Measurements from ENCODE around the gene GPRASP3. TPM values are rescaled to one million over a fixed set of nuclear protein-coding genes. Genes with fewer than 3 reads are reported as not detected.
"Not testable (repeated sequence)": the region's sequence is repeated elsewhere in the genome, so short reads cannot be mapped to it uniquely, and the experiment has no call there.

The GPRASP3 gene, protein sequence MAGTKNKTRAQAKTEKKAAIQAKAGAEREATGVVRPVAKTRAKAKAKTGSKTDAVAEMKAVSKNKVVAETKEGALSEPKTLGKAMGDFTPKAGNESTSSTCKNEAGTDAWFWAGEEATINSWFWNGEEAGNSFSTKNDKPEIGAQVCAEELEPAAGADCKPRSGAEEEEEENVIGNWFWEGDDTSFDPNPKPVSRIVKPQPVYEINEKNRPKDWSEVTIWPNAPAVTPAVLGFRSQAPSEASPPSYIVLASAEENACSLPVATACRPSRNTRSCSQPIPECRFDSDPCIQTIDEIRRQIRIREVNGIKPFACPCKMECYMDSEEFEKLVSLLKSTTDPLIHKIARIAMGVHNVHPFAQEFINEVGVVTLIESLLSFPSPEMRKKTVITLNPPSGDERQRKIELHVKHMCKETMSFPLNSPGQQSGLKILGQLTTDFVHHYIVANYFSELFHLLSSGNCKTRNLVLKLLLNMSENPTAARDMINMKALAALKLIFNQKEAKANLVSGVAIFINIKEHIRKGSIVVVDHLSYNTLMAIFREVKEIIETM
- total RNA-seq: 1 to 10 TPM; 2.2 TPM

DNA sequence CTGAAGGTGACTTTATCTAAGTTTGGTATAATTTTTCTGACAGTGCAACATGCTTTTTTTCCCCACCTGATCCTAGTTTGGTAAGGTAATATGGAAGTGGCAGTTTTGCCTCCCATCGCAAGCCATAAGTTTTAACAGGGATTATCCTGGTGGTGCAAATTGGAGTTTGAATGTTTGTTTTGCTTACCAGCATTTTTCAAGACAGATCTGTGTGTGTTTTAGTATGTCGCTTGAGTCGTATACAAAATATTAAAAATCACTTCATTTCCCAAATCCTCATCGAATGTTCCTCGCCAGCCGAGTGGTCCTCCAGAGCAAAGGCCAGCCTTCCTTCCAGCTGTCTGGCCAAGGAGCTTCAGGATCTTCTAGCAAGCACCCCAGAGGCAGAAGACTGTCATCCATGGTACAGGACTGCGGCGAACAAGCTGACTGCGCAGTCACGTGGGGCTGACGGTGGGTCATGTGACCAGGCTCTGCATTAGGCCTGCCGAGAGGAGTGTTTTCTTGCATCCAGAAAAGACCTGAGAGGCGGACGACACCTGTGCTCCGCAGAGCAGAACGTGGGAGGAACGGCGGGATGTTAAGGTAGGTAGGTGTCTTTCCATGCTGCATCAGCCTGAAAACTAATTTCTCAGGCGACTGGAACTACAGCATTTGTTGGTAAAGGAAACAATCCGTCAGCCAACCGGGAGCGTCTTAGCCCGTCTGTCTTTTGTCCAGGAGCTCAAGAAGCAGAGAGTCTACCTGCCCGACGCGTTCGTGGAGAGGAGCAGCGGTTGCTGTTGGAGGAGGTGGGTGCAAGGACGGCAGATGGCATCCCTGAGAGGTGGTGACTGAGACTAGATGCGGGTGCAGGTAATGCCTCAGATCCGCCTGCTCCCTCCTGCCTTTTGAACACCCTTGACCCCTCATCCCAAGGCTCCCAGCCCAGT lies at the start of gene GPRASP3:
Gene GPRASP3 (plus strand): TSS at position 507 of the 932 bp plus-strand sequence. CDS start 28,253 bp downstream, outside the sequence.
- no peaks in the 10 kb centered on the region for H3K27me3 Mint-ChIP-seq (ENCODE audit: low read depth)
- ATAC-seq (peak; percentile 99), DNase-seq (peak; percentile 84)
- H3K36me3 Mint-ChIP-seq (ENCODE audit: low read depth): no peaks in the 10 kb centered on the region
- ChIA-PET CTCF (interaction anchor here (1.3 kb wide), 1 partner anchor 61 kb away, joined by 5 read pairs; no protein-coding TSS in a partner anchor), POLR2A (no interaction called here)
- H3K27ac Mint-ChIP-seq: peak within 1 kb of the TSS; percentile 88
- peak within 1 kb of the TSS; percentile 87 for H3K4me3 Mint-ChIP-seq
- H3K4me1 Mint-ChIP-seq (ENCODE audit: low read depth): peaks cover 14% of the 10 kb centered on the region
- no peaks in the 10 kb centered on the region for H3K9me3 Mint-ChIP-seq (ENCODE audit: insufficient read depth)

- Mint-ChIP-seq H3K4me1 (ENCODE audit: low read depth) (no peaks in the 10 kb centered on the region), H3K36me3 (ENCODE audit: low read depth) (peaks cover 3% of the 10 kb centered on the region), H3K27me3 (ENCODE audit: low read depth) (no peaks in the 10 kb centered on the region), H3K9me3 (ENCODE audit: insufficient read depth) (no peaks in the 10 kb centered on the region), H3K4me3 (no peak overlapping the region), H3K27ac (no peak overlapping the region)
- CTCF ChIA-PET: no interaction called here
- ATAC-seq: no peak
- POLR2A ChIA-PET: no interaction called here
- DNase-seq: no peak
These were observed 47.7 kb upstream of the GPRASP3 start for GRCh38 chrX:102672856-102673255.

DNA sequence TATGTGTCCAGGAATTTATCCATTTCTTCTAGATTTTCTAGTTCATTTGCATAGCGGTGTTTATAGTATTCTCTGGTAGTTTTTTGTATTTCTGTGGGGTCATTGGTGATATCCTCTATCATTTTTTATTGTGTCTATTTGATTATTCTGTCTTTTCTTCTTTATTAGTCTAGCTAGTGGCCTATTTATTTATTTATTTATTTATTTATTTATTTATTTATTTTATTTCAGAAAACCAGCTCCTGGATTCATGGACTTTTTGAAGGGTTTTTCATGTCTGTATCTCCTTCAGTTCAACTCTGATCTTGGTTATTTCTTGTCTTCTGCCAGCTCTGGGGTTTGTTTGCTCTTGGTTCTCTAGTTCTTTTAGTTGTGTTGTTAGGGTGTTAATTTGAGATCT lies 43.1 kb upstream of the GPRASP3 start:
- H3K27me3 Mint-ChIP-seq (ENCODE audit: low read depth); ATAC-seq; H3K4me3 Mint-ChIP-seq; DNase-seq; POLR2A ChIA-PET; H3K27ac Mint-ChIP-seq; CTCF ChIA-PET; H3K4me1 Mint-ChIP-seq (ENCODE audit: low read depth); H3K36me3 Mint-ChIP-seq (ENCODE audit: low read depth); H3K9me3 Mint-ChIP-seq (ENCODE audit: insufficient read depth): not testable (repeated sequence)

DNA sequence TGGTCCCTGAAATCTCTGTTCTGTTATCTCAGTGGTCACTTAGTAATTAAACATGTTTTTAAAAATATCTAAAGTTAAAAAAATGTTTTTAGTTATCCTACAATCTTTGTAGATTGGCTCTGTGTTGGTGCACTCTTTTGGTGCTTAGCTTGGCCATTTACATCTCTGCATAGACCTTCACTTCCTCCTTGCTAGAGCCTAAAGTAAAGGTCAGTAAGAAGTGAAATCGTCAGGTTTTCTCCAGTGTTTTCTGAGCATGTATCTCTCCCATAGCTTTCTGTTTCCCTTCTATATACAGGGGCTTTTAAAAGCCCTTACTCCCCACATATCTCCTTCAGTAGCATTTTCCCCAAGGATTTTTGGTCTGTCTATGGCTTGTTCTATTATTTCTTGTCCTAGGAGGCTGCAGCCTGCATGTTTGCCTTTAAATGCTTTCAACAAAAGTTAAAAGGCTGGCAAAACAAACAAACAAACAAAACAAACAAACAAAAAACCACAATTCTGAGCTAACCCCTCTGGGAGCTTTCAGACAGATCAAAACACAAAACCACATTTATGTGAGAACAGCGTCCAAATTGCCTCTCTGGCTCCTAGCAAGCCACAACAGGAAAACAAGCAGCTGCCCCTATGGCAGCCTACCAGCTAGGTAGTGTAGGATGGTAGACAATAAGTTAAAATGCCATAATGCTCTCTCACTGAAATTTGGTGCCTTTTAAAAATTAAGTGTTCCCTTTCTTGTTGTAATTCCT lies 35.6 kb upstream of the GPRASP3 start:
- H3K27ac Mint-ChIP-seq: no peak overlapping the region
- CTCF ChIA-PET: no interaction called here
- POLR2A ChIA-PET: no interaction called here
- H3K27me3 Mint-ChIP-seq (ENCODE audit: low read depth): no peaks in the 10 kb centered on the region
- DNase-seq (no peak), ATAC-seq (no peak)
- H3K9me3 Mint-ChIP-seq (ENCODE audit: insufficient read depth): peaks cover 4% of the 10 kb centered on the region
- no peaks in the 10 kb centered on the region for H3K4me1 Mint-ChIP-seq (ENCODE audit: low read depth)
- H3K4me3 Mint-ChIP-seq: no peak overlapping the region
- H3K36me3 Mint-ChIP-seq (ENCODE audit: low read depth): peaks cover 4% of the 10 kb centered on the region

- Mint-ChIP-seq H3K36me3 (ENCODE audit: low read depth) (no peaks in the 10 kb centered on the region), H3K9me3 (ENCODE audit: insufficient read depth) (no peaks in the 10 kb centered on the region), H3K4me3 (no peak overlapping the region), H3K4me1 (ENCODE audit: low read depth) (no peaks in the 10 kb centered on the region), H3K27ac (no peak overlapping the region), H3K27me3 (ENCODE audit: low read depth) (no peaks in the 10 kb centered on the region)
- CTCF ChIA-PET: no interaction called here
- POLR2A ChIA-PET: no interaction called here
- no peak for DNase-seq
- ATAC-seq: no peak
These were observed 25.8 kb upstream of the GPRASP3 start for GRCh38 chrX:102694749-102695148.

DNA sequence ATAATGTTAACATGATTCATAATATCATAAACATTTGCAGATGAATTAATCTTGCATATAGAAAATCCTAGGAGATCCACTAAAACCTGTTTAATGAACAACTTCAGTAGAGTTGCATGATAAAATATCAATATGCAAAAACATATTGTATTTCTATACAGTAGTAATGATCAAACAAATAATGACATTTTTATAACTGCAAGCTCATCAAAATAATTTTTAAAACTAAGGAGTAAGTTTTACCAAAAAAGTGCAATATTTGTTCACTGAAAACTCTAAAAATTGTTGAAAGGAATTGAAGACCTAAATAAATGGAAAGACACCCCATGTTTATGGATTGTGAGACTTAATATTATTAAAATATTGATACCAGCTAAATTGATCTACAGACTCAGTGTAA lies 24.2 kb upstream of the GPRASP3 start:
- POLR2A ChIA-PET: no interaction called here
- H3K27ac Mint-ChIP-seq: no peak overlapping the region
- H3K4me3 Mint-ChIP-seq: no peak overlapping the region
- DNase-seq (no peak), ATAC-seq (no peak)
- no peaks in the 10 kb centered on the region for H3K9me3 Mint-ChIP-seq (ENCODE audit: insufficient read depth)
- no peaks in the 10 kb centered on the region for H3K4me1 Mint-ChIP-seq (ENCODE audit: low read depth)
- CTCF ChIA-PET: no interaction called here
- no peaks in the 10 kb centered on the region for H3K27me3 Mint-ChIP-seq (ENCODE audit: low read depth)
- H3K36me3 Mint-ChIP-seq (ENCODE audit: low read depth): no peaks in the 10 kb centered on the region

DNA sequence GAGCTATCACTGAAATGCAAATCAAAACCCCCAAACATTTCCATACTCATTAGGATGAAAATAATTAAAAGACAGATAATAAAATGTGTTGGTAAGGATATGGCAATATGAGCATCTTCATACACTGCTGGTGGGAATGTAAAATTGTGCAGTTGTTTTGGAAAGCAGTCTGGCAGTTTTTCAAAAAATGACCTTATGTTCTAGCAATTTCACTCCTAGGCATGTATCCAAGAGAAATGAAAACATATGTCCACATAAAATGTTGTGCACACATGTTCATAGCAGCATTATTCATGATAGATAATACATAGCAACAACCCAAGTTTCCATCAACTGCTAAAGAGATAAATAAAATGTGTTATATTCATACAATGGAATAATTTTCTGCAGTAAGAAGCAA lies 23.0 kb upstream of the GPRASP3 start:
- H3K27ac Mint-ChIP-seq: no peak overlapping the region
- H3K27me3 Mint-ChIP-seq (ENCODE audit: low read depth): no peaks in the 10 kb centered on the region
- no peaks in the 10 kb centered on the region for H3K36me3 Mint-ChIP-seq (ENCODE audit: low read depth)
- H3K9me3 Mint-ChIP-seq (ENCODE audit: insufficient read depth): no peaks in the 10 kb centered on the region
- H3K4me3 Mint-ChIP-seq: no peak overlapping the region
- DNase-seq (no peak), ATAC-seq (no peak)
- H3K4me1 Mint-ChIP-seq (ENCODE audit: low read depth): no peaks in the 10 kb centered on the region
- POLR2A ChIA-PET: no interaction called here
- CTCF ChIA-PET: no interaction called here

DNA sequence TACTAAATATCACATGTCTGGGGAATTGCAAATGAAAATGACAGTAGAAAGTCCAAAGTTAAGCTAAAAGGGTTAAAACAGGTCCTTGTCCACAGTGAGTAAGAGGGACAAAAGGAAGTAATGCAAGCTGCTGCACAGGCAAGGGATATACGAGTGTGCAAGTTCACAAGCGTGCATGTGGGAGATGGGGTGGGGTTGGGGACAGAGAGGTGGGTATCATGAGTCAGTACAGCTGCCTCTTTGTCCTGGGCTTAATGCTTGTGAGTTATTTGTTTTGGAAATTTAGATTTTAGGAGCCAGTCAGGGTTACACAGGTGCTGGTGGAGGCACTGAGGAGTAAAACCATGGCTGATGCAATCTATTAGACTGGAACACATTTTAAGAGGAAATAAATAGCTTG lies 11.6 kb upstream of the GPRASP3 start:
- Mint-ChIP-seq H3K36me3 (ENCODE audit: low read depth) (no peaks in the 10 kb centered on the region), H3K4me3 (no peak overlapping the region), H3K27ac (no peak overlapping the region), H3K4me1 (ENCODE audit: low read depth) (peaks cover 15% of the 10 kb centered on the region), H3K9me3 (ENCODE audit: insufficient read depth) (no peaks in the 10 kb centered on the region), H3K27me3 (ENCODE audit: low read depth) (peaks cover 33% of the 10 kb centered on the region)
- POLR2A ChIA-PET: no interaction called here
- no peak for ATAC-seq
- CTCF ChIA-PET: no interaction called here
- no peak for DNase-seq

DNA sequence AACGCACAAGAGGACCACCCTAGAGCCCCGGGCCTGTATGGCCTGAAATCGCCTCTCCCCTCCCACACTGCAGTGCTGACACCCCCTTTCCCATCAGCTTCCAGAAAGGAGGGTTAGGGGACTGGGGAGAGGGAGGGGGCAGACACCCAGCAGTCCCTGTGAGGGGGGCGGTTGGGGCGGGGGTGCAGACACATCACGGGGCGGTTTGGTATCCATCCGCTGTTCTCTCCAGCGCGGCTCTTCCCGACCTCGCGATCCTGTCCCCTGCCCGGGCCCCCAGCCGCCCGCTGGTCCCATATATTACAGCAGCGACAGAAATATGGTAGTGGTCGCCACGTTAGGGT lies 8.7 kb upstream of the GPRASP3 start:
- CTCF ChIA-PET: no interaction called here

GRCh38 chrX:102712216-102712966 lies 8.2 kb upstream of the GPRASP3 start, which contains the start of gene GPRASP2:
GPRASP2 (plus strand) TSS chrX:102712448; CDS start chrX:102714870, 2,422 bp downstream.
- Mint-ChIP-seq H3K4me1 (ENCODE audit: low read depth) (peaks cover 15% of the 10 kb centered on the region), H3K4me3 (peak within 1 kb of the TSS; percentile 64), H3K27me3 (ENCODE audit: low read depth) (peaks cover 31% of the 10 kb centered on the region), H3K36me3 (ENCODE audit: low read depth) (no peaks in the 10 kb centered on the region), H3K9me3 (ENCODE audit: insufficient read depth) (no peaks in the 10 kb centered on the region), H3K27ac (no peak within 1 kb of the TSS)
- ChIA-PET POLR2A (no interaction called here), CTCF (no interaction called here)
- ATAC-seq (peak; percentile 64), DNase-seq (no peak)

More for the DNA sequence above, 8.7 kb upstream of the GPRASP3 start:
- H3K4me3 Mint-ChIP-seq: no peak overlapping the region
- ATAC-seq (no peak), DNase-seq (no peak)
- POLR2A ChIA-PET: no interaction called here
- peaks cover 15% of the 10 kb centered on the region for H3K4me1 Mint-ChIP-seq (ENCODE audit: low read depth)
- no peak overlapping the region for H3K27ac Mint-ChIP-seq
- no peaks in the 10 kb centered on the region for H3K9me3 Mint-ChIP-seq (ENCODE audit: insufficient read depth)
- peaks cover 31% of the 10 kb centered on the region for H3K27me3 Mint-ChIP-seq (ENCODE audit: low read depth)
- no peaks in the 10 kb centered on the region for H3K36me3 Mint-ChIP-seq (ENCODE audit: low read depth)

DNA sequence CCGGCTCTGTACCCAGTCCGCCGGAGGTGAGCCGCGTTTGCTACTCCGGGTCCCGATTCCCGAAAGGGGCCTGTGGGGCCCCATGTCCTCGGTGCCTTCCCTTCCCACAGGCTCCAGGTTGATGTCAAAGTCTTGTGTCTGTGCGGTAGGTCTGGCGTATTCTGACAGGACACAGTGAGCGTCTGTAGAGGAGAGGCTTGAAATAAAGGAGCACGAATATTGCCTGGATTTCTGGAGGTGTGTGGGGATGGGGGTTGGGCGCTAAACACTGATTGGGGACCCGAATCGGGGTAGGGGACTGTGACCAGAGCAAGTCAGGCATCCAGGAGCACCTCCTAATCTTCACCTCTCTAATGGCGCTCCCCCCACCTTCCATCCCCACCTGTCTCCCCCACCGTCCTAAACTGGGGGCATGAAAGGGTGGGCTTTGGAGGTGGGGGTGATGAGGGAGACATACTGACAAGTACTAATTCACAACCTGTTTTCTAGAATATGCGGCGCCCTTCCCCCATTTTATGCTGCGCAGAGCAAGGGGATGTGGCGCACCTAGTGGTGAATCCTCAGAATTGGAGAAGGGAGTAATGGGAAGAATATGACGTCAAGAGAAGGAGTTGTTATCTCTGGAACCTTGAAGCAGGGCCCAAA lies 7.4 kb upstream of the GPRASP3 start:
- ChIA-PET POLR2A (no interaction called here), CTCF (no interaction called here)
- Mint-ChIP-seq H3K27me3 (ENCODE audit: low read depth) (peaks cover 29% of the 10 kb centered on the region), H3K27ac (no peak overlapping the region), H3K4me3 (peak overlapping the region; percentile 52), H3K9me3 (ENCODE audit: insufficient read depth) (no peaks in the 10 kb centered on the region), H3K36me3 (ENCODE audit: low read depth) (no peaks in the 10 kb centered on the region), H3K4me1 (ENCODE audit: low read depth) (peaks cover 15% of the 10 kb centered on the region)
- ATAC-seq (peak; percentile 30), DNase-seq (no peak)
